Measurements from ENCODE around the gene ARMC7.

- TF ChIP-seq CTCF (IDR thresholded peaks at IDR 0.05), result no peak
- TF ChIP-seq EZH2 (IDR thresholded peaks at IDR 0.05; ENCODE audit: borderline replicate concordance, insufficient read depth, low read depth, low read length, poor library complexity, severe bottlenecking), result no peak
These were observed 5.8 kb downstream of the ARMC7 start for GRCh38 chr17:75115555-75115954.

All from B cell (primary cell).